ENCODE data around the gene GIMAP2.
"Not testable (repeated sequence)": the region's sequence is repeated elsewhere in the genome, so short reads cannot be mapped to it uniquely, and the experiment has no call there.

Gene GIMAP2

GRCh38 chr7:150678601-150679000 is 6.9 kb upstream of the GIMAP2 start:
- DNase-seq = not testable (repeated sequence)

- not testable (repeated sequence) for DNase-seq
Measured at GRCh38 chr7:150680364-150680763, 5.1 kb upstream of the GIMAP2 start.

GRCh38 chr7:150686030-150686631 is 625 bp downstream of the GIMAP2 start:
- no peak for DNase-seq

DNA sequence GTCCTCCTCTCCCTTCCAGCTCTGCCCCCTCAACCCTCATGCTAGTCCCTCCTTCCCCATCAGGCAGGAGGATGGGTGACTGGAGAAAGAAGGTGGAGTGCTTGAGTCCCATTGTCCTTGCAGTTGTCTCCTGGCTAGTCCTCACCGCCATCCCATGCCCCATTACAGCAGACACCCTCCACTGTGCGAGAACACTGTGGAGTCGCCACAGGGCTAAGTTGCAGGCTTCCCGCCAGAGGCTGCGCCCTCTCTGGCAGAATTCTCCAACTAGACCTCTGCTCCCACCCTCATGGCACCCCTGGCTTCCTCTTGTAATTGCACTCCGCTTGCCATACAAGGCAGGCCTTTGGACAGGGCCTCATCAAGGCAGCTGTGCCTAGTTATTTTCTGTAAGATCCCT is 3.1 kb downstream of the GIMAP2 start:
- DNase-seq = no peak

DNA sequence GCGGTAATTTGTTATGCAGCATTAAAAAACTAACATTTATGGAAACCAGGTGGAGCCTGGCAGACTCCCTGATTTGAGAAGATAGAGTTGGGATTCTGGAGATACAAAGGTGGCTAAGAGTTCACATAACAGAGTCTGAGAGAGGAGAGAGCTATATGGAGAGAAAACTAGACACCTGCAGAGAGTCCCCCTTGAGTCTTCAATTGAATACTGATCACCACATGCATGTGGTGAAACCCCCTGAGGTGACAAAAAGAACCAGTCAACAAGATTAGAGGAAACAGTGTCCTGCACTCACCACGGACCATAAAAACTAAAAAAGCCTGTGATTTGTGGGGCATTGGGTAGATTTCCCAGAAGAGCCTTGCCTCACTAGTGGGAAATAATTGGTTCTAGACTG is 10.1 kb downstream of the GIMAP2 start:
- DNase-seq = no peak

DNA sequence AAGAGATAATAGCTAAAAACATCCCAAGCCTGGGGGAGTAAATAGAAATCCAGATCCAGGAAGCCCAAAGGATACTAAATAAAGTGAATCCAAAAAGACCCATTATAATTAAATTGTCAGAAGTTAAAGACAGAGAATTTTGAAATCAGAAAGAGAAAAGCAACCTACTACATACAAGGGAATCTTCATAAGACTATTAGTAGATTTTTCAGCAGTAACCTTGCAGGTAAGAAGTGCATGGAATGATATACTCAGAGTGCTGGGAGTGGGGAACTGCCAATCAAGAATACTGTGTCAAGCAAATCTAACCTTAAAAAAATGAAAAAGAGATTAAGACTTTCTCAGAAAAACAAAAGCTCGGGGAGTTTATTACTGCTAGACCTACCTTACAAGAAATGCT is 17.7 kb downstream of the GIMAP2 start:
- no peak for DNase-seq

DNA sequence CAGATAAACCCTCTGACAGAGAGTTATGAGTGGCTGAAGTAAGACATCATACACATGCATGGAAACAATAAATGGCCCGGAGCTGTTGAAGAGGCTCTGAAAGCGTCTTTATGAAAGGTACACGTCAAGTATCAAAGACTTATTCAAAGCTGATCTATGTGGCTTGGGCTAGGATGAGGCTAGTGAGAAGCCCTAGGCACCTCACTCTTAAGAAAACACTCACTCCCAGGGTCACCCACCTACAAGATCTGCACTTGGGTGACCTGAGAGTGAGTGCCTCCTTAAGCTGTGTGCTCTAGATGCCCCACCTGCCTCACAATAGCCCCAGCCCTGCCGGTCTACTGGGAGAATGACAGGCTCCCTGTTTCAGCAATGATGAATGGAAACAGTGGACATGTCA is 29.8 kb downstream of the GIMAP2 start:
- no peak for DNase-seq

GRCh38 chr7:150715738-150716137 is 30.2 kb downstream of the GIMAP2 start:
- DNase-seq = no peak

DNA sequence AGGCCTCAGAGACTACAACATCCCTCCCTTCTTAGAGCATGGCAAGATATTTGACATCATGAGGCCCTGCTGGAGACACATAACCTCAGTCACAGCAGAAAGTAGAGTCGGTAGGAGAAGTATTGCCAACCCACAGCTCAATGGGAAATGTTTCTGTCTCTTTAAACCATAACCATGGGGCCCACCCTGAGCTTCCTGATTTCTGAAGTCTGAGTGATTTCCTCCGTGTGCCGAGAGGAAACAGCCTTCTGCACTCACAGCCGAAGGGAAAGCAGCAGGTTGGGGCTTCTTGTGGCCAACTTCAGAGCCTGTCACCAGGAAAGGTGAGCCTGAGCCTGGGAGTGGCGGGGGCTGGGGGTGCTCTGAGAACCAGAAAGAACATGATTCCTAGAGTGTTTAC is 30.9 kb downstream of the GIMAP2 start, which contains the start of gene GIMAP1:
TSS of gene GIMAP1 (plus strand) at position 246 of the 400 bp plus-strand sequence. CDS start 2,435 bp downstream, outside the sequence.
- DNase-seq = no peak

- no peak for DNase-seq
Measured at GRCh38 chr7:150716939-150717338, 31.4 kb downstream of the GIMAP2 start.

DNA sequence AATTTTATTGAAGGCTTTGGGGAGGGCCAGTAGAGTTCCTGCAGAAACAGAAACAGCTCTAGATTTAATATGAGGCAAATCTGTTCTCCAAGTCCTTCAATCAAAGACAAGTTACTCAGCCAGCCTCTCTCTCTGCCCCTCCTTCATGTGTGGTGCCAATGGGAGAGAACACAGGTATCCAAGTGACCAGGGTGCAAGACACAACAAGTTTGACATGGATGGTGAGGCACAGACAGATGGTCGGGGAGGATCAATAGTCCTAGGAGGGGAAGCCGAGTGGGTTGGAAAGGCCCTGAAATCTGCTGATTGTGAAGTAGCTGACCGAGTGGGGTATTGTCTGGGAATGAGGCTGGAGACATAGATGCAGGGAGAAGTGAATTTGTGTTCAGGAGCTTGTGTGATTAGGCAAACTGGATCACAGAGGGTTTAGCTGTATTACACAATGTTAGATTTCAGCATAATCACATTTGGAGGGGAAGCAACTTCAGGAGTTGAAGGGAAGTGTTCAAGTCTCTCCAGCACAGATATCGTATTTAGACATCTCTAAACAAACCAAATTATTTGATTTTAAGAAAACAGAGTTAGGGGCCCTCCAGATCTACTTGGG is 32.4 kb downstream of the GIMAP2 start:
- no peak for DNase-seq

- DNase-seq = no peak
Measured at GRCh38 chr7:150719436-150719835, 33.9 kb downstream of the GIMAP2 start.

DNA sequence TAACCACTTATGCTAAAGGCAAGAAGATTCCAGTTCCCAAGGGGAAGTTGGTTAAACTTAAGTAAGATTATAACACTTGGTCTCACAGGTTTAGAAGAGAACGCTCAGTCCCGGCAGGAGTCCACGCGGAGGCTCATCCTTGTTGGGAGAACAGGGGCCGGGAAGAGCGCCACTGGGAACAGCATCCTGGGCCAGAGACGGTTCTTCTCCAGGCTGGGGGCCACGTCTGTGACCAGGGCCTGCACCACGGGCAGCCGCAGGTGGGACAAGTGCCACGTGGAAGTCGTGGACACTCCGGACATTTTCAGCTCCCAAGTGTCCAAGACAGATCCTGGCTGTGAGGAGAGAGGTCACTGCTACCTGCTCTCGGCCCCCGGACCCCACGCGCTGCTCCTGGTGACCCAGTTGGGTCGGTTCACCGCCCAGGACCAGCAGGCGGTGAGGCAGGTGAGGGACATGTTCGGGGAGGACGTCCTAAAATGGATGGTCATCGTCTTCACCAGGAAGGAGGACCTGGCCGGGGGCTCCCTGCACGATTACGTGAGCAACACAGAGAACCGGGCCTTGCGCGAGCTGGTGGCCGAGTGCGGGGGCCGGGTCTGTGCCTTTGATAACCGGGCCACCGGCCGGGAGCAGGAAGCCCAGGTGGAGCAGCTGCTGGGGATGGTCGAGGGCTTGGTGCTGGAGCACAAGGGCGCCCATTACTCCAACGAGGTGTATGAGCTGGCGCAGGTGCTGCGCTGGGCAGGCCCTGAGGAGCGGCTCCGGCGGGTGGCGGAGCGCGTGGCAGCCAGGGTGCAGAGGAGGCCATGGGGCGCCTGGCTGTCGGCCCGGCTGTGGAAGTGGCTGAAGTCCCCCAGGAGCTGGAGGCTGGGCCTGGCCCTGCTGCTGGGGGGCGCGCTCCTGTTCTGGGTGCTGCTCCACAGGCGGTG is 34.7 kb downstream of the GIMAP2 start:
- DNase-seq = no peak

DNA sequence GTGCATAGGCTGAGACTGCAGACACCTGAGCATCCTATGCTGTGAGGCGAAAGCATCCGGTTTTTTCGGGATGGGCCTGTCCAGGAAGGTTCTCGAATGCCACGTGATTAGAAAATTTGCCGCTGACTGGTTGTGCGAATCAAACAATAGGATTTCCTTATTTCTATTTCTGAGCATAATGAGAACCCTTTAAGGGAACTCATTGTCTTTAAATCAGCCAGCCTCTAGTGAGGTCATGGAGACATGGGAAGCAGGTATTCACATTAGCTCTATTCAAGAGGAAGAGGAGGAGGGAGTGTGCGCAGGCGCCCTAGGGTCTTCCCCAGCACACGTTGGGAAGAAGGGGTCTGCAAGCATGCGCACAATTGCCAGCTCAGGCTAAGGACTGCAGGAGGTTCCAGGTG is 36.5 kb downstream of the GIMAP2 start:
- no peak for DNase-seq

DNA sequence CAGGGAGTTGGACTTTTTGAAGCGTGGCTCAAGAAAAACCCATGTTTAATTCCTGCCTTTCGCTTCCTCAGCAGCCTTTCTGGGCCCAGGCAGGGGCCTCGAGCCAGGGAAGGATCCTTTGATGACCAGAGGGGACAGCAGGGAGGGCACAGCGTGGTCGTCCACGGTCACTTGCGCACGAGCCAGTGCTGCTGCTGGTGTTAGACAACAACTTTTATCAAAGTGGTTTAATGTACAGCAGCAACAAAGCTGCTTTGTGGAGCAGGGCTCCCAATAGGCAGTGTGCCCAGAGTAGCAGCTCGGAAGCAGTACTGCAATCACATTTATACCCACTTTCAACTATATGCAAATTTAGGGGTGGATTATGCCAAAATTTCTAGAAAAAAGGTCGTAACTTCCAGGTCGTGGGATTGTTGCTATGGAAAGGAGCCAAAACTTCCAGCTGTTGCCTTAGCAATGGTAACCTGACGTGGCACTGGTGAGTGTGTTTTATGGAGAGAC is 37.0 kb downstream of the GIMAP2 start:
- DNase-seq = no peak

GRCh38 chr7:150723467-150723866 is 38.0 kb downstream of the GIMAP2 start:
- no peak for DNase-seq

GRCh38 chr7:150727381-150727780 is 41.9 kb downstream of the GIMAP2 start:
- no peak for DNase-seq

- DNase-seq = no peak
Measured at GRCh38 chr7:150728011-150728410, 42.5 kb downstream of the GIMAP2 start.

GRCh38 chr7:150728609-150729008 is 43.1 kb downstream of the GIMAP2 start:
- DNase-seq = no peak

DNA sequence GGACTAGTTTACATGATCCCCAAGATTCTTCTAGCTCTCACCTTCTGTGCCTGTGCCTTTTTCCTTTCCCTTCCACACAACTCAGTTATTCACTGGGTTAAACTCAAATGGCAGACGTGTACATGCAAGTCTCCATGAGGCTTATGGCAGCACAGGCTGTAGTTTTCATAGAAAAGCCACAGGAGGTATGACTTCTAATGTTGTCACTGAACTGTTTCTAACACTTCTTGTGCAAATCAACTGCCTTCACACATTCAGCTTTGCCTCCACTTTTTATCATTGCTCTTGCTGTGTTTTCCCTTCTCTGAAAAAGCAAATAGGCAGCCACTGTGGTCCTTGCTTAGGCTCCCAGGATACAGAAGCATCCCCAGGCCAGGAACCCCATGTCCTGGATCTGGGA is 46.4 kb downstream of the GIMAP2 start:
- no peak for DNase-seq

DNA sequence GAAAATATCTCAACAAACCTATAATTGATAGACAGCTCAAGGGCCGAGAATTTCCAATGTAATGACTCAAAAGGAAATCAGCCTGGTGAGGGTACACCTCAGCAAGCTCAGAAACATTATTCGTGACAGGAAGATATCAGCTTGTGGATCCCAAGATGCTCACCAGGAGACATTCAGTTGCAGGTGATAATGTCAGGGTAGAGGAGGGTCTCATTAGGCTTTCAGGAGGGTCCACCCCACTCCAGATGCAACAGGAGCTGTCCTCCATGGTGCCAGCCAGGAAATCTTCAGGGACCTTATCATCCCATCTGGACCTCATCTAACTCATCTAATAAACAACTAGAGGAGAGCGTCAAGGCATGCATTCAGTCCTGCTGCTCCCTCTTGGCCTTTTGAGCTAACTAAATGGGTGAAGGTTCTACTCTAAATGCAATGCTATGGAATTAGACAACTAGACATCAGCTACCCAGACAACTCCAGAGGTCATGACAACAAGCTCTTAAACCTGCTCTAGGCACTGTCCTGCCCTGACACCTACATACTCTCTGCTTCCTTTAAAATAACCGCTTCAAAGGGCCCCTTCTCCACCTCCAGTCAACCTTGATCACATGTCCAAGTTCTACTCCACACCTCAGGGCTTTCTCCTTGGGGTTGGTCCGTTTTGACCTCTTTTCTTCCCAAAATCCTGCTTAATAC is 47.4 kb downstream of the GIMAP2 start:
- DNase-seq = no peak

DNA sequence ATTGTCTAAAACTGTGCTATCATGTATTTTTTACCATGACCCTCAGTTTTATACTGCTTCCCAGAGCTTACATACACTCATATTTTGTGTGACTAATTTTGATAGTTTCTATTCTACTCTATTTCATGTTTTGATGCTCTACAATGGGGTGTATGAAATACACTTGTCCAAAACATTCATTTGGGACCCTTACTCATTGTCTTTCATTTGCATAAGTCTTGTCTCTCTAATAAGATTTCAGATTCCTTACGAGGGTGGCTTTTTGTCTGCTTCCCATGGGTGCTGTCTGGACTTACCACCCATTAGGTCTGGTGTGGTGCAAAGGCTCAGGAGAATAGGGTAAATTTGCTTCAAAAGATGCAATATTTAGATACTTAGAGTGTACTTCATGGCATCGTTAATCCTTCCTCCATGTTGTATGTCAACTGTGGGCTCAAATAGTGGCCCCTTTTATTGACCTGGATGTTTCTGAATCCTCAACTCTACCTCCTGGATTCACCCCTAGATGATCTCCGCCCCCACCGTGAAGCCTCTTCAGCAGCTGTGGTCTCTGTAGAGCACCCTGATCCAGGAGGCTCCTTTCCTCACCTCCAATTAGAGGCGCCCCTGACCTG is 48.1 kb downstream of the GIMAP2 start:
- DNase-seq = no peak

GRCh38 chr7:150734254-150734653 is 48.7 kb downstream of the GIMAP2 start:
- DNase-seq = no peak
